Stimulated activated CD4-positive, alpha-beta T cell treated with anti-CD3 and anti-CD28 coated beads, Interleukin-4, amount 100 ng/mL, for 24 hours (primary cell): Measurements from ENCODE around the gene IL3RA.
"Not testable (repeated sequence)": the region's sequence is repeated elsewhere in the genome, so short reads cannot be mapped to it uniquely, and the experiment has no call there.

Experiments
- DNase-seq: peaks from one replicate; pipeline ENCODE4 v3.0.0-alpha.2; 2020

IL3RA gene

GRCh38 chrX:1336331-1336943 is at the start of gene IL3RA:
Gene IL3RA (plus strand): TSS chrX:1336785. CDS start chrX:1341766, 4,981 bp downstream.
- no peak for DNase-seq

GRCh38 chrX:1289535-1289934 is 47.0 kb upstream of the IL3RA start:
- DNase-seq = no peak

GRCh38 chrX:1291110-1291740 is 45.4 kb upstream of the IL3RA start:
- DNase-seq = no peak

- DNase-seq = no peak
These were observed 43.9 kb upstream of the IL3RA start for GRCh38 chrX:1292575-1293290.

- no peak for DNase-seq
These were observed 42.1 kb upstream of the IL3RA start for GRCh38 chrX:1294301-1295067.

- no peak for DNase-seq
These were observed 41.0 kb upstream of the IL3RA start for GRCh38 chrX:1295550-1295949.

- DNase-seq = not testable (repeated sequence)
These were observed 39.0 kb upstream of the IL3RA start for GRCh38 chrX:1297591-1297990.

GRCh38 chrX:1300449-1300848 is 36.1 kb upstream of the IL3RA start:
- DNase-seq = no peak

- DNase-seq = no peak
These were observed 31.2 kb upstream of the IL3RA start for GRCh38 chrX:1305411-1305810.

GRCh38 chrX:1306909-1307625 is 29.5 kb upstream of the IL3RA start:
- DNase-seq = no peak

- DNase-seq = no peak
These were observed 28.8 kb upstream of the IL3RA start for GRCh38 chrX:1307626-1308340.

- DNase-seq = no peak
These were observed 28.1 kb upstream of the IL3RA start for GRCh38 chrX:1308476-1308875.

GRCh38 chrX:1308917-1309316 is 27.7 kb upstream of the IL3RA start:
- DNase-seq = not testable (repeated sequence)

GRCh38 chrX:1313788-1314187 is 22.8 kb upstream of the IL3RA start:
- DNase-seq = no peak

- peak; percentile 12 for DNase-seq
These were observed 20.1 kb upstream of the IL3RA start for GRCh38 chrX:1316527-1316926.

- DNase-seq = no peak
These were observed 14.9 kb upstream of the IL3RA start for GRCh38 chrX:1321674-1322073.

- DNase-seq = peak; percentile 22
These were observed 14.2 kb upstream of the IL3RA start for GRCh38 chrX:1322393-1322792.

GRCh38 chrX:1323315-1323714 is 13.3 kb upstream of the IL3RA start:
- peak; percentile 61 for DNase-seq

GRCh38 chrX:1325515-1326116 is 11.0 kb upstream of the IL3RA start:
- no peak for DNase-seq

GRCh38 chrX:1327651-1328304 is 8.8 kb upstream of the IL3RA start:
- no peak for DNase-seq

- no peak for DNase-seq
These were observed 6.0 kb upstream of the IL3RA start for GRCh38 chrX:1330605-1331004.
